GM23338 (cell line): ENCODE measurements around the gene GSTM1.
"Not testable (repeated sequence)": the region's sequence is repeated elsewhere in the genome, so short reads cannot be mapped to it uniquely, and the experiment has no call there.

Source experiments
- CREB1 ChIP-seq: fragments of 250-450 bp; sonication (Bioruptor Pico); IDR thresholded peaks from 2 replicates; pipeline ENCODE4 v1.5.0; 2020; ENCODE audit warnings: low read depth, mild to moderate bottlenecking, moderate library complexity
- CTCF ChIP-seq, 2 experiments: fragments of 200-600 bp in 1 of 2; sonication (generic) in 1 of 2; conservative IDR thresholded peaks; 2 replicates each; pipeline versions ENCODE4 v1.5.1 to v1.6.1; 2016 to 2017; ENCODE audit warnings: antibody characterized with exemption in 2 of 2, low read depth in 2 of 2, mild to moderate bottlenecking in 2 of 2, moderate library complexity in 1 of 2
- ETS1 ChIP-seq: IDR thresholded peaks from 2 replicates; pipeline ENCODE4 v1.6.1; 2016; ENCODE audit warnings: antibody characterized with exemption
- EZH2 ChIP-seq: fragments of 200-600 bp; sonication (generic); IDR thresholded peaks from one replicate; pipeline ENCODE4 v1.8.0; 2017; ENCODE audit warnings: antibody characterized with exemption, mild to moderate bottlenecking, low read depth; ENCODE audit not compliant: unreplicated experiment
- EZH2phosphoT487 ChIP-seq: fragments of 200-600 bp; sonication (generic); IDR thresholded peaks from one replicate; pipeline ENCODE4 v1.8.1; 2018; ENCODE audit warnings: antibody characterized with exemption; ENCODE audit not compliant: unreplicated experiment
- JUNB ChIP-seq: IDR thresholded peaks from one replicate; pipeline ENCODE4 v1.6.1; 2016; ENCODE audit warnings: antibody characterized with exemption; ENCODE audit not compliant: unreplicated experiment
- NANOG ChIP-seq: IDR thresholded peaks from 2 replicates; pipeline ENCODE4 v1.6.1; 2016; ENCODE audit warnings: antibody characterized with exemption, borderline replicate concordance
- POLR2AphosphoS5 ChIP-seq: IDR thresholded peaks from 2 replicates; pipeline ENCODE4 v1.6.1; 2016; ENCODE audit warnings: antibody characterized with exemption, low read depth
- REST ChIP-seq: IDR thresholded peaks from one replicate; pipeline ENCODE4 v1.6.1; 2018; ENCODE audit warnings: antibody characterized with exemption; ENCODE audit not compliant: unreplicated experiment
- STAT1 ChIP-seq: IDR thresholded peaks from one replicate; pipeline ENCODE4 v1.6.1; 2016; ENCODE audit warnings: antibody characterized with exemption; ENCODE audit not compliant: unreplicated experiment
- ZNF114 ChIP-seq: fragments of 250-450 bp; sonication (Bioruptor Pico); IDR thresholded peaks from 2 replicates; pipeline ENCODE4 v1.5.0; 2020; ENCODE audit warnings: mild to moderate bottlenecking, moderate library complexity
- ZNF331 ChIP-seq: fragments of 250-450 bp; sonication (Bioruptor Pico); IDR thresholded peaks from 2 replicates; pipeline ENCODE4 v1.5.0; 2020; ENCODE audit warnings: low read depth, mild to moderate bottlenecking, moderate library complexity
- ZNF462 ChIP-seq: fragments of 250-450 bp; sonication (Bioruptor Pico); IDR thresholded peaks from 2 replicates; pipeline ENCODE4 v1.5.0; 2020; ENCODE audit warnings: mild to moderate bottlenecking, moderate library complexity

GRCh38 chr1:109669949-109670302 lies 17.7 kb upstream of the GSTM1 start:
- not testable (repeated sequence) for TF ChIP-seq CTCF (conservative IDR thresholded peaks at IDR 0.05; ENCODE audit: low read depth in 2 of 2); EZH2; REST; POLR2AphosphoS5; CREB1 (CRISPR knock-in tag); EZH2phosphoT487; STAT1; ZNF114 (CRISPR knock-in tag); ZNF331 (CRISPR knock-in tag); JUNB; NANOG; ETS1; ZNF462
